Heart right ventricle (tissue), 16 donors: ENCODE results near the gene GCLC. TPM values are rescaled to one million over a fixed set of nuclear protein-coding genes. Genes with fewer than 3 reads are reported as not detected.

ENCODE experiments used
- ATAC-seq, 8 donors: fragments of 200-7000 bp; cut with Tn5 transposase; one replicate each; pipeline ENCODE4 v1.9.1; 2020; ENCODE audit warnings: mild to moderate bottlenecking in 8 of 8, moderate library complexity in 8 of 8, moderate number of reproducible peaks in 1 of 8
- DNase-seq, 2 donors: peaks; one replicate each; pipeline ENCODE4 v3.0.0-alpha.2; 2020
- H3K27ac ChIP-seq, 10 donors: fragments of 200-600 bp; sonication (generic) in 2 of 10; one replicate each; pipeline versions ENCODE4 v1.5.0 to v1.8.0; 2020 to 2022; ENCODE audit warnings: mild to moderate bottlenecking in 3 of 10
- H3K27me3 ChIP-seq, 7 donors: fragments of 200-600 bp; one replicate each; pipeline ENCODE4 v1.8.0; 2021 to 2022; ENCODE audit warnings: mild to moderate bottlenecking in 2 of 7
- H3K36me3 ChIP-seq, 9 donors: fragments of 200-600 bp; sonication (generic) in 1 of 9; one replicate each; pipeline versions ENCODE4 v1.5.0 to v1.8.0; 2020 to 2022; ENCODE audit warnings: mild to moderate bottlenecking in 2 of 9
- H3K4me1 ChIP-seq, 9 donors: fragments of 200-600 bp; sonication (generic) in 1 of 9; one replicate each; pipeline versions ENCODE4 v1.5.0 to v1.8.0; 2020 to 2022; ENCODE audit warnings: mild to moderate bottlenecking in 4 of 9
- H3K4me3 ChIP-seq, 10 donors: fragments of 200-600 bp; sonication (generic) in 2 of 10; one replicate each; pipeline versions ENCODE4 v1.5.0 to v1.8.0; 2020 to 2022; ENCODE audit warnings: mild to moderate bottlenecking in 7 of 10, moderate library complexity in 2 of 10
- H3K9me3 ChIP-seq, 11 donors: fragments of 200-600 bp in 10 of 11; sonication (generic) in 2 of 11; one replicate each; pipeline versions ENCODE4 v1.5.0 to v1.8.0; 2013 to 2022; ENCODE audit warnings: mild to moderate bottlenecking in 2 of 11, control low read depth in 1 of 11, moderate library complexity in 1 of 11
- WGBS, 2 donors: extraction: QIAGEN DNeasy Blood & Tissue Kit; methylation state at CpG; one replicate each; pipeline ENCODE4 v1.1.7; 2013; ENCODE audit warnings: inconsistent platforms in 1 of 2; 5-methylcytosine and 5-hydroxymethylcytosine counted together
- intact Hi-C, 10 donors: fragments of 100-400 bp; cut with DNase I; formaldehyde crosslinking; loops; one replicate each; pipeline versions ENCODE4 v1.11.1 to v1.14.2; 2022
- polyA plus RNA-seq, 2 donors: library from polyadenylated mRNA; stranded (reverse); fragments of 200-250 nt; gene quantifications; one replicate each; pipeline ENCODE4 v1.2.3, GENCODE V29; 2013
- total RNA-seq, 10 donors: library from RNA; stranded (reverse); fragmentation: NEBNext Ultra II Directional in 3 of 10; extraction: Animal tissue kit (Norgen Biotek cat#: 25700) in 3 of 10; gene quantifications; one replicate each; pipeline versions ENCODE4 v1.2.1 to v1.2.4, GENCODE V29; 2021 to 2023
- TF ChIP-seq, protein P1 (sequence below), 9 donors: fragments of 200-600 bp; sonication (generic) in 2 of 9; IDR thresholded peaks; one replicate each; pipeline versions ENCODE4 v1.5.0 to v1.8.0; 2021 to 2022; ENCODE audit warnings: antibody characterized with exemption in 9 of 9, mild to moderate bottlenecking in 5 of 9, moderate library complexity in 1 of 9
- donor health status: Arrhythmogenic right ventricular cardiomyopathy.
- donor health status: ischemic (EF 13 %, LVEDD 7.1; RV severe dilation, severe dysfunction).
- donor health status: healthy with polysubstance abuse.
- donor health status: DM: no; HTN: yes; CAD: no.
- donor health status: DM: no; HTN: no; CAD: no.
- donor health status: ischemic (EF 25% LVEDD 6.9; RV normal size, moderate dysfunction).
- donor health status: ischemic (EF 25% LVEDD 5.7; RV mildly dilated, moderate dysfunction).
- donor health status: healthy.
- donor health status: DM: yes; HTN: yes; CAD: no.
- donor health status: Ischemic cardiomyopathy.
- donor health status: ischemic (EF 35%, LVEDD 5.7; RV mildly dilated, moderate dysfunction).
- donor health status: nonischemic (EF 11% LVEDD 7.7; RV severe dilation, severe dysfunction).
- donor health status: DM: yes; HTN: yes; CAD: no.
- donor health status: PGD.
- donor health status: ischemic (EF 29% LVEDD 5.4; RV normal size, mild dysfunction).
- donor health status: nonischemic (EF 23%, LVEDD 6.1; RV moderate dilation, normal function).

The GCLC gene
- total and polyA plus RNA-seq, 12 donors = 6.0 to 42.8 (median 34.2) TPM

DNA sequence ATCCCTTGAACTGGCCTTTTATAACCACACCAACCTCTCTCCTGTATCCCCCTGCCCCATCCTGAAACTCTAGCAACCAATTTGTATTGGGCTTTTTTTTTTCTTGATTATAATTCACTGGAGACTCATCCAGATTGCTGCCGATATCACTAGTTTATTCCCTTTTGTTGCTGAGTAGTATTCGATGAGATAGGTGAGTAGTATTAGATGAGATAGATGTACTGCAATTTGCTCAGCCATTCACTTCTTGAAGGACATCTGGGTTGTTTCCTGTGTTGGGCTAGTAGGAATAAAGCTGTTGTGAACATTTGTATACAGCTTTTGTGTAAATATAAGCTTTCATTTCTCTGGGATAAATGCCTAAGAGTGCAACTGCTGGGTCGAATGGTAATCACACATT is 58.2 kb downstream of the GCLC start:
- intact Hi-C loops = loop anchor here in 7 of 10 donors (10.0 kb wide), 6 partner anchors 52 to 492 kb away; partner anchors contain the start of genes ELOVL5 (in 1 of the 7) and GSTA4 (in 1 of the 7)
- 77 to 82% methylated on average over 3 of the region's 3 CpGs for WGBS, 2 donors
- Histone ChIP-seq H3K27me3 (peaks cover 0 to 18% (median 0%) of the 10 kb centered on the region in 7 donors), H3K4me3 (no peak overlapping the region), H3K9me3 (no peaks in the 10 kb centered on the region), H3K36me3 (no peaks in the 10 kb centered on the region), H3K4me1 (peaks cover 2 to 32% (median 22%) of the 10 kb centered on the region in 9 donors), H3K27ac (no peak overlapping the region)
- DNase-seq (no peak), ATAC-seq (no peak)
- TF ChIP-seq, protein P1, sequence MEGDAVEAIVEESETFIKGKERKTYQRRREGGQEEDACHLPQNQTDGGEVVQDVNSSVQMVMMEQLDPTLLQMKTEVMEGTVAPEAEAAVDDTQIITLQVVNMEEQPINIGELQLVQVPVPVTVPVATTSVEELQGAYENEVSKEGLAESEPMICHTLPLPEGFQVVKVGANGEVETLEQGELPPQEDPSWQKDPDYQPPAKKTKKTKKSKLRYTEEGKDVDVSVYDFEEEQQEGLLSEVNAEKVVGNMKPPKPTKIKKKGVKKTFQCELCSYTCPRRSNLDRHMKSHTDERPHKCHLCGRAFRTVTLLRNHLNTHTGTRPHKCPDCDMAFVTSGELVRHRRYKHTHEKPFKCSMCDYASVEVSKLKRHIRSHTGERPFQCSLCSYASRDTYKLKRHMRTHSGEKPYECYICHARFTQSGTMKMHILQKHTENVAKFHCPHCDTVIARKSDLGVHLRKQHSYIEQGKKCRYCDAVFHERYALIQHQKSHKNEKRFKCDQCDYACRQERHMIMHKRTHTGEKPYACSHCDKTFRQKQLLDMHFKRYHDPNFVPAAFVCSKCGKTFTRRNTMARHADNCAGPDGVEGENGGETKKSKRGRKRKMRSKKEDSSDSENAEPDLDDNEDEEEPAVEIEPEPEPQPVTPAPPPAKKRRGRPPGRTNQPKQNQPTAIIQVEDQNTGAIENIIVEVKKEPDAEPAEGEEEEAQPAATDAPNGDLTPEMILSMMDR (IDR thresholded peaks at IDR 0.05) = no peak

DNA sequence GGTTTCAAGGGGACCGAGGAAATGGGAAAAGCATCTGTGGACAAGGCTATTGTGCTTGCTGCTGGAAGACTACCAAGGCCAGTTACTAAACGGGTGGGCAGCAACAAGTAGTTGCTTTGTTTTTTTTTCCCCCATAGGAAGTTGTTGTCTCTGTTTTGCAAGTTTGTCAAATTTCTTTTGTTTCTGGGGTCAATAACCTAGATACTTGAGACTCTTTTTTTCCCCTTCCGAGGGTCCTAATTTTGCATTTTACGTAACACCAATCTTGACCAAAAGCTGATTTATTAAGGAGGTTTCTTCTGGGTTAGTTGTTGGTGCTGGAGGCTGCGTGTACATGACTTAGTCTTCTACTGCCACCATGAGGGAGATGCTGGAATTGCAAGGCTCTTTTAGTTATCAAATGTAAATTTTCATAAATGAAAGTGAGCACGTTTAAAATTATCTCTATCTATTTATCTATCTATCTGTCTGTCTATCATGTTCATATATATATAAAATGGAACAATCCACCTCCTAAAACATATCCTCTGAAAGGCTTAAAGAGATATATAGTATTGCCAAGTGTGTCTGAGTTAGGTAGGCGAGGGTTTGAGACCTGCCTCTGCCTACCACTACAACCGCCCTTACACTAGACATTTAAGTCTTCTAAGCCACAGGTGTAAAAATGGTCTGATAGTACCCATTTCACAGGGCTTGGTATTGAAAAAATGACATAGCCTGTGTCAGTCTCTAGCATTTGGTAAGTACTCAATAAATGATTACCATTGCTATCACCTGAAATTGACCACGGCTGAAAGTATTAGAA is 60.2 kb downstream of the GCLC start:
- intact Hi-C loops = loop anchor here (1.0 to 10.0 kb wide), 17 partner anchors 37 to 490 kb away; partner anchors contain the start of genes ELOVL5 (in 2 of the 10) and GSTA4 (in 1 of the 10)
- Histone ChIP-seq H3K36me3 (no peaks in the 10 kb centered on the region), H3K4me1 (peaks cover 2 to 38% (median 22%) of the 10 kb centered on the region in 9 donors), H3K27ac (peak overlapping the region; percentile 6 to 88 (median 71)), H3K4me3 (peak overlapping the region in 6 of 10 donors; percentile 4 to 31 (median 14)), H3K9me3 (no peaks in the 10 kb centered on the region), H3K27me3 (peaks cover 0 to 18% (median 0%) of the 10 kb centered on the region in 7 donors)
- TF ChIP-seq, protein P1 (IDR thresholded peaks at IDR 0.05) = peak; percentile 84 to 99 (median 97)
- ATAC-seq (peak; percentile 58 to 93 (median 84)), DNase-seq (peak in 1 of 2 donors; percentile 82)
- 24 to 27% methylated on average over 9 of the region's 9 CpGs for WGBS, 2 donors

DNA sequence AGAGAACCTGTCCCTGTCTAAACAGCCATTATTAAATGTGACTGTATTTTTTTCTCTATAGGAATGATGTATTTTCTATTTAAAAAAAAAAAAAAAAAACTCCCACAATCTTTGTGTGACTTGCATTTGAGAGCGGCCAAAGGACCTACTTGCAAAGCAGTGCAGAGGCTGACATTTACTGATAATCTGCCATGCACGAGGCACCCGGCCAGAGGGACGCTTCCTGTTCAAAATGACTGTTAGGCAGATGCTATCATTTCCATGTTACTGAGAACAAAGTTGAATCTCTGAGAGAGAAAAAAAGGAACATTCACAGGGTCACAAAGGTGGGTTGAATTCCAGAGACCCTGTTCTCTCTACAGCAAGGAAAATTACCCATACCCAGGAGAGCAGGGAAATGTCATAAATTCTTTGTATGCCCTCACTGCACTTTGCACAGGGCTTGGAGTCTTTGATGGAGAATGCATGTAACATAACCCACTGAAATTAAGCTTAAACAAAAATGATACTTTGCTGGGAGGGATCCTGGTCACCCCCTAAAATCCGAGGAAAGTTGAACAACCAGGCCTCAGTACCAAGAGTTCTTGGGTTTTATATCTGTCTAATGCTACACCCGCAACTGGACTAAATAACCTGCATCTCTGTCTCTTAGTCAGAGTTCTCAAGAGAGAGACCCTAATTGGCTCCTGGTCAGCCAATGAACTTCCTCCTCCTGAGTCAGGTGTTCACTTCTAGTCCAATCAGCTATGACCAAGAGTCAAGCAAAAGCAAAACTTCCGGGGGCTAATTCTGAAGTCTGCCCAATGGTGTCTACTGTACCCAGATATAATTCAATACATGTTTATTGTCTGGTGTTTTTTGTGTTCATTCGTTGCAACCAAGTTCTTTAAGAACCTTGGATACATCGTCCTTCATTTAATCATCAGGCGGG is 61.2 kb downstream of the GCLC start:
- Histone ChIP-seq H3K27me3 (peaks cover 0 to 18% (median 0%) of the 10 kb centered on the region in 7 donors), H3K9me3 (no peaks in the 10 kb centered on the region), H3K36me3 (no peaks in the 10 kb centered on the region), H3K4me1 (peaks cover 2 to 38% (median 22%) of the 10 kb centered on the region in 9 donors), H3K27ac (peak overlapping the region; percentile 18 to 88 (median 71)), H3K4me3 (peak overlapping the region in 5 of 10 donors; percentile 5 to 31 (median 19))
- ATAC-seq (peak; percentile 71 to 92 (median 88)), DNase-seq (peak; percentile 71 to 72)
- 41 to 47% methylated on average over 10 of the region's 10 CpGs for WGBS, 2 donors
- intact Hi-C loops = loop anchor here (1.0 to 10.0 kb wide), 17 partner anchors 36 to 489 kb away; partner anchors contain the start of genes ELOVL5 (in 2 of the 10) and GSTA4 (in 1 of the 10)
- TF ChIP-seq, protein P1 (IDR thresholded peaks at IDR 0.05) = no peak
